Right cardiac atrium (tissue), 5 donors: ENCODE measurements around the gene GRIK2. TPM values are rescaled to one million over a fixed set of nuclear protein-coding genes. Genes with fewer than 3 reads are reported as not detected.

Experiments used
- ATAC-seq, 2 donors: fragments of 200-7000 bp; cut with Tn5 transposase; one replicate each; pipeline versions ENCODE4 v1.8.0 to v1.9.1; 2020; ENCODE audit warnings: moderate library complexity in 2 of 2, mild to moderate bottlenecking in 1 of 2
- DNase-seq, 3 donors: peaks; one replicate each; pipeline ENCODE4 v3.0.0-alpha.2; 2020
- H3K27ac ChIP-seq: one replicate; pipeline ENCODE4 v1.5.1; 2013; ENCODE audit warnings: mild to moderate bottlenecking, low read length, control low read depth, moderate library complexity
- H3K27me3 ChIP-seq: one replicate; pipeline ENCODE4 v1.6.1; 2013; ENCODE audit not compliant: control insufficient read depth, insufficient read depth
- H3K4me1 ChIP-seq: one replicate; pipeline ENCODE4 v1.6.1; 2013; ENCODE audit warnings: low read length; ENCODE audit not compliant: control insufficient read depth, insufficient read depth
- H3K4me3 ChIP-seq: one replicate; pipeline ENCODE4 v1.5.1; 2013; ENCODE audit warnings: low read length, control low read depth
- H3K9me3 ChIP-seq: one replicate; pipeline ENCODE4 v1.6.1; 2013; ENCODE audit warnings: low read length; ENCODE audit not compliant: control insufficient read depth
- WGBS: extraction: QIAGEN DNeasy Blood & Tissue Kit; methylation state at CpG from one replicate; pipeline ENCODE4 v1.1.7; 2013; 5-methylcytosine and 5-hydroxymethylcytosine counted together
- intact Hi-C, 4 donors: fragments of 100-400 bp; cut with DNase I; formaldehyde crosslinking; loops; one replicate each; pipeline versions ENCODE4 v1.11.0 to v1.14.0; 2022 to 2023
- polyA plus RNA-seq: library from polyadenylated mRNA; stranded (reverse); fragments of 200-250 nt; gene quantifications from one replicate; pipeline ENCODE4 v1.2.3, GENCODE V29; 2013
- total RNA-seq, 4 donors: library from RNA; stranded (reverse); fragmentation: NEBNext Ultra II Directional; extraction: Animal tissue kit (Norgen Biotek cat#: 25700); gene quantifications; one replicate each; pipeline ENCODE4 v1.2.1, GENCODE V29; 2021
- donor health status: healthy with polysubstance abuse.
- donor health status: DM: no; HTN: yes; CAD: no.
- donor health status: DM: no; HTN: no; CAD: no.
- donor health status: DM: no; HTN: yes; CAD: no; lungs with severe emphysema.
- donor health status: DM: yes; HTN: yes; CAD: no.

The GRIK2 gene
- total and polyA plus RNA-seq, 5 donors, result 7.6 to 26.7 (median 15.2) TPM

DNA sequence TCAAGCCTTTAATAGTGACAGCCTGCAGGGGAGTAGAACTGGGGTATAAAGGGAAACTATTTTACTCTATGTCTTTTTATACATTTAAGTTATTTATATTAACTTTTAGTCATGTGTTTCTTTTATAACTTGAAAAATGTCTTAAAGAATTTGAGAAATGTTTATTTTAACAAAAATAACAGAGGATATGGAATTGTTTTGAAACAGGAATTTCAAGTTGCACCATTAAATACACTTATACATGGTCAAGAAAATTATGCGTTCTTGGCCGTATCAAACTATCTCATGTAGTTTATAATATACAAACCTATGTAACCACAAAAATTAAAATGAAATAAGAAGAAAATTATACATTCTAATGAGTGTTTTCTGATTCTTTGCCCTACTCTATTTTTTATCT is 282.7 kb downstream of the GRIK2 start:
- Histone ChIP-seq H3K27ac (no peak overlapping the region), H3K9me3 (no peaks in the 10 kb centered on the region), H3K27me3 (no peaks in the 10 kb centered on the region), H3K4me1 (no peaks in the 10 kb centered on the region), H3K4me3 (no peak overlapping the region)
- 89% methylated on average over 2 of the region's 2 CpGs for WGBS
- ATAC-seq (no peak), DNase-seq (no peak)
- intact Hi-C loops, result no loop called here

DNA sequence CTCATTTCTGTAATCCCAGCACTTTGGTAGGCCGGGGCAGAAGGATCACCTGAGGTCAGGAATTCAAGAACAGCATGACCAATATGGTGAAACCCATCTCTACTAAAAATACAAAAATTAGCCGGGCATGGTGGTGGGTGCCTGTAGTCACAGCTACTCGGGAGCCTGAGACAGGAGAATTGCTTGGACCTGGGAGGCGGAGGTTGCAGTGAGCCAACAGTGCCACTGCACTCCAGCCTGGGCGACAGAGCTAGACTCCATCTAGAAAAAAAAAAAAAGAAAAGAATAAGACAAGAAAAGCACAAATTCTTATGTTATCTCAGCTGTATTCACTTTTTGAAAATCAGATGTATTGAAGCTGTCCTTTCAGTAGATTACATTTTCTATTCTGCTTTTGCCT is 289.4 kb downstream of the GRIK2 start:
- intact Hi-C loops, result no loop called here
- 87% methylated on average over 5 of the region's 5 CpGs for WGBS
- H3K4me3 ChIP-seq, result no peak overlapping the region
- no peak for DNase-seq
- no peak overlapping the region for H3K27ac ChIP-seq
- no peaks in the 10 kb centered on the region for H3K9me3 ChIP-seq
- H3K4me1 ChIP-seq, result no peaks in the 10 kb centered on the region
- no peak for ATAC-seq
- H3K27me3 ChIP-seq, result no peaks in the 10 kb centered on the region

DNA sequence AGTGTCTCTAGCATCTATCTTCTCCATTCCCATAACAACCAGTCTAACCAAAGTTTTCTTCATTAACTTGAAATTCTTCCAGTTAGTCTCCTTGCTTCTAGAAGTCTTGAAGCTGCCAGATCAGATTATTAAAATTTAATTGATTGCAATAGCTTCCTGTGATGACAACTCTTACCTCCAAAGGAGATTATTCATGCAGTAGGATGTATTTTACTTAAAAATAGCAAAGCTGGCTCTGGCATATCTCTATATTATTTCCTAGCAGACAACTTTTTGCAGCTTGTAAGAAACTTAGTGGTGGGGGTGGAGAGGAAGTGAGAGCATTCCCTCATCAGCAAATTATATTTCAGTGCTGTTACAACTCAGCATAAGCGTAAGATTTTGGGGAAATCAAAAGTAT is 290.4 kb downstream of the GRIK2 start:
- intact Hi-C loops, result no loop called here
- 33% methylated on average over 1 of the region's 1 CpG for WGBS
- no peaks in the 10 kb centered on the region for H3K9me3 ChIP-seq
- H3K27ac ChIP-seq, result no peak overlapping the region
- H3K4me3 ChIP-seq, result no peak overlapping the region
- DNase-seq, result no peak
- no peaks in the 10 kb centered on the region for H3K27me3 ChIP-seq
- no peaks in the 10 kb centered on the region for H3K4me1 ChIP-seq
- no peak for ATAC-seq

- WGBS, result 82% methylated on average over 3 of the region's 3 CpGs
- Histone ChIP-seq H3K27me3 (no peaks in the 10 kb centered on the region), H3K27ac (no peak overlapping the region), H3K4me3 (no peak overlapping the region), H3K4me1 (no peaks in the 10 kb centered on the region), H3K9me3 (no peaks in the 10 kb centered on the region)
- no peak for ATAC-seq
- intact Hi-C loops, result no loop called here
- no peak for DNase-seq
Measured at GRCh38 chr6:101686653-101687052, 293.1 kb downstream of the GRIK2 start.

- no peaks in the 10 kb centered on the region for H3K9me3 ChIP-seq
- intact Hi-C loops, result no loop called here
- no peak overlapping the region for H3K4me3 ChIP-seq
- no peaks in the 10 kb centered on the region for H3K4me1 ChIP-seq
- DNase-seq, result no peak
- no peak overlapping the region for H3K27ac ChIP-seq
- no peaks in the 10 kb centered on the region for H3K27me3 ChIP-seq
- 69% methylated on average over 1 of the region's 1 CpG for WGBS
- no peak for ATAC-seq
Measured at GRCh38 chr6:101689156-101689555, 295.6 kb downstream of the GRIK2 start.

DNA sequence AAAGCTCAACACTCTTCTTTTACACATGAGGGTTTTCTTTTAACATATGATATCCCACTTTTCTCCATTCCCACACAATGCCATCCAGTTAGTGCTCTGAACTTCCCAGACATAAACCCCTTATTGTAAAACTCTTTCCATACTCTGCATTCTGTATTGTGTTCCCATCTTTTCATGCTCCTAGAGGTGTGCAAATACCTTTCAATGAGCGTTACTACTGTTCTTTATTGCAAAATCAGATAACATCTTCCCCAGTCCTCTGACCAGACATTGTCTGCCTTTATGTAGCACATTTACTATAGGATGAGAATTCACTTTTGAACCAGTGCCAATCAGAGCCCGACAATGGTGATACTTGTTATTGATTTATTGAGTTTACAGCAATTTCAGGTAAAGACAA is 296.2 kb downstream of the GRIK2 start:
- ATAC-seq, result no peak
- Histone ChIP-seq H3K4me3 (no peak overlapping the region), H3K27ac (no peak overlapping the region), H3K9me3 (no peaks in the 10 kb centered on the region), H3K4me1 (no peaks in the 10 kb centered on the region), H3K27me3 (no peaks in the 10 kb centered on the region)
- intact Hi-C loops, result no loop called here
- WGBS, result 85% methylated on average over 2 of the region's 2 CpGs
- DNase-seq, result no peak

- Histone ChIP-seq H3K27me3 (no peaks in the 10 kb centered on the region), H3K9me3 (no peaks in the 10 kb centered on the region), H3K27ac (no peak overlapping the region), H3K4me3 (no peak overlapping the region), H3K4me1 (no peaks in the 10 kb centered on the region)
- ATAC-seq (no peak), DNase-seq (no peak)
- intact Hi-C loops, result no loop called here
- 43% methylated on average over 3 of the region's 3 CpGs for WGBS
Measured at GRCh38 chr6:101700655-101701054, 307.1 kb downstream of the GRIK2 start.

- H3K4me3 ChIP-seq, result no peak overlapping the region
- H3K9me3 ChIP-seq, result no peaks in the 10 kb centered on the region
- intact Hi-C loops, result no loop called here
- no peaks in the 10 kb centered on the region for H3K27me3 ChIP-seq
- 86% methylated on average over 2 of the region's 2 CpGs for WGBS
- no peak for DNase-seq
- no peaks in the 10 kb centered on the region for H3K4me1 ChIP-seq
- no peak for ATAC-seq
- H3K27ac ChIP-seq, result no peak overlapping the region
Measured at GRCh38 chr6:101703311-101703710, 309.8 kb downstream of the GRIK2 start.

- ATAC-seq (no peak), DNase-seq (no peak)
- intact Hi-C loops, result no loop called here
Measured at GRCh38 chr6:101705866-101706265, 312.4 kb downstream of the GRIK2 start.

DNA sequence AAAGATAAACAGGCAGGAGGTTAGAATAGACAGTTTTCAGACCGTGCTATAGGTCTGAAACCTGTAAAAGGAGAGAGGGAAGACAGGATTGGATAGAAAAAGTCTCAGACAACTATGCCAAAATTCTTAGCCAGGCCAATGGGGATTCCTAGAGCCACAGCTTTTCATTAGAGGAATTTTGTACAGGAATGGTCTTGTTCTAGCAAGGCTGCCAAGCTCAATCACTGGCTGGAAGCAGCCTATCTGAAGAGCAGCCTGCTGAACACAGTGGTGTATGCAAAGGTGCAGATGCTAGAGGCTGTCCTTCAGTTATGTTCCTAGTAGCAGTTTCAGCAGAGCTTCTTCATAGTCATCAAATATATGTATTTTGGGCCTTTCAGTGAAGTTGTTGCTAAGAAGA is 313.1 kb downstream of the GRIK2 start:
- DNase-seq (no peak), ATAC-seq (no peak)
- Histone ChIP-seq H3K4me1 (no peaks in the 10 kb centered on the region), H3K27ac (no peak overlapping the region), H3K27me3 (no peaks in the 10 kb centered on the region), H3K4me3 (no peak overlapping the region), H3K9me3 (no peaks in the 10 kb centered on the region)
- intact Hi-C loops, result no loop called here
- WGBS, result 72% methylated on average over 1 of the region's 1 CpG

More at GRCh38 chr6:101705866-101706265, 312.4 kb downstream of the GRIK2 start:
- no peaks in the 10 kb centered on the region for H3K4me1 ChIP-seq
- no peaks in the 10 kb centered on the region for H3K9me3 ChIP-seq
- no peak overlapping the region for H3K27ac ChIP-seq
- H3K4me3 ChIP-seq, result no peak overlapping the region
- H3K27me3 ChIP-seq, result no peaks in the 10 kb centered on the region

DNA sequence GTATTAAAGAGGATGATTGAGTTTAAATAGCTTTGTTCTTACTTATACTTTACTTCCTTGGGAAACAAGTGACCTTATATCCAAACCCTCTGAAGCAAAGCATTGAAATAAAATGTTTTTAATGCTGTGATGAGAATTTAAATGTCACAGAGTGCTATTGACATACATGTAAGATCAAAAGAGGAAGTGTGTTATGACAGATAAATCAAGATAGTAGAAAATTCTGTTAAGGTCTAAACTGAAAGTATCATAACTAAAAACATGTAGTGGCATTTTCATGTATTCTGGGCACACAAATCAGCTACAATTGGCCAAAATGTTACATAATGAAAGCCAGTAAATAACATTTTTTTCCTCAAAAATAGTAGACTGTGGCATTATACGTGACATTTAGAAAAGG is 318.0 kb downstream of the GRIK2 start:
- intact Hi-C loops, result no loop called here
- H3K4me1 ChIP-seq, result no peaks in the 10 kb centered on the region
- ATAC-seq, result no peak
- no peak overlapping the region for H3K27ac ChIP-seq
- no peaks in the 10 kb centered on the region for H3K27me3 ChIP-seq
- 49% methylated on average over 1 of the region's 1 CpG for WGBS
- no peak overlapping the region for H3K4me3 ChIP-seq
- no peaks in the 10 kb centered on the region for H3K9me3 ChIP-seq
- DNase-seq, result no peak

DNA sequence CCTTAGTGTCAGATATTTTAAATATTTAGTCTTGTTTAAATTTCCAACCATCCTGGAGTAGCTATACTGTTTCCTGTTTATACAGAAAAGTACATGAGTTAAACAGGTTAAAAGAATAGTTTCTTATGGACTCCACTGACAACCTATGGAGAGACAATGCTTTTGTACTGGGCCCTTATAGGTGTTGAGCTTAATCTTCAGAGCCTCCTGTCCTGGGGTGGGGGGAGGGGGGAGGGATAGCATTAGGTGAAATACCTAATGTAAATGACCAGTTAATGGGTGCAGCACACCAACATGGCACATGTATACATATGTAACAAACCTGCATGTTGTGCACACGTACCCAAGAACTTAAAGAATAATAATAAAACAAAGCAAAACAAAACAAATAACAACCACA is 322.9 kb downstream of the GRIK2 start:
- H3K4me1 ChIP-seq, result no peaks in the 10 kb centered on the region
- H3K9me3 ChIP-seq, result no peaks in the 10 kb centered on the region
- no peak overlapping the region for H3K27ac ChIP-seq
- intact Hi-C loops, result no loop called here
- no peak overlapping the region for H3K4me3 ChIP-seq
- H3K27me3 ChIP-seq, result no peaks in the 10 kb centered on the region
- WGBS, result 76% methylated on average over 1 of the region's 1 CpG
- DNase-seq (no peak), ATAC-seq (no peak)
